GM12864 (cell line): Measurements from ENCODE around the gene MTCH1.

Source experiments
- DNase-seq: peaks from one replicate; pipeline ENCODE4 v3.0.0-alpha.2; 2011; ENCODE audit warnings: low read depth
- H3K4me3 ChIP-seq: 2 replicates; pipeline ENCODE4 v1.5.1; 2011; ENCODE audit warnings: mild to moderate bottlenecking, low read depth, low read length, control low read depth
- TF ChIP-seq, protein P1 (sequence below): IDR thresholded peaks from 2 replicates; pipeline ENCODE4 v1.5.1; 2011; ENCODE audit warnings: low read depth, mild to moderate bottlenecking, moderate library complexity, low read length, control low read depth, inconsistent platforms; ENCODE audit errors: missing control alignments

The MTCH1 gene

DNA sequence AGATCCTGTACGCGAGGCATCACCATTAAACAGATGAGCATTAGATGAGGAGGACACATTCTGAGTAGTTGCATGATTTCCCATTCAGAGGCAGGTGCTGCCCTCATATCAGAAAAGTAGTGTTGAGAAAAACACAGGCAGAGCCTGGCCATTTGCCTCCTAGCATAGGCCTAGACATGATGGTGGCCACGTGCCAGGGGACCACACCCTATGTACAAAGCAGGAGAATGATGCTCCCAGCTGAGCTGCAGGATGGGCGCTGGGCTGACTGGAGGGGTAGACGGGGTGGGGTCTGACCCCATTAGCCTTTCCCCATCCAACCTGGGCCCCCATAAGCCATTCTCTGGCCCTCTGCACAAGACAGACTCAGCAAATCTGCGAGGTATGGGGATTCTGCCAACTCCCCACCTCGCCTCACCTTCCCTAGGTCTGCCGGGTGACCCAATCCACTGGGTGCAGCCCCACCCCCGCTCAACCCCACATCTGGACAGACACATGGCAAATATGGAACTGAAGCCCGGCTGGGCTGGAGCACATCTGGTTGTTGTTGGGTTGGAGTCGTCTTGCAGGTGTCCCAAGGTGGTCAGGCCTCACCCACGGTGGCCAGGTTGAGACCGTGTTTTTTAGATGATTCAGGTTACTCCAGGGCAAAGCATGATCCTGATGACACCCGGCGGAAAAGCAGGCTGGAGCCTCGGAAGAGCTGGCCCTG lies 17.6 kb downstream of the MTCH1 start:
- no peak for DNase-seq
- TF ChIP-seq, protein P1, sequence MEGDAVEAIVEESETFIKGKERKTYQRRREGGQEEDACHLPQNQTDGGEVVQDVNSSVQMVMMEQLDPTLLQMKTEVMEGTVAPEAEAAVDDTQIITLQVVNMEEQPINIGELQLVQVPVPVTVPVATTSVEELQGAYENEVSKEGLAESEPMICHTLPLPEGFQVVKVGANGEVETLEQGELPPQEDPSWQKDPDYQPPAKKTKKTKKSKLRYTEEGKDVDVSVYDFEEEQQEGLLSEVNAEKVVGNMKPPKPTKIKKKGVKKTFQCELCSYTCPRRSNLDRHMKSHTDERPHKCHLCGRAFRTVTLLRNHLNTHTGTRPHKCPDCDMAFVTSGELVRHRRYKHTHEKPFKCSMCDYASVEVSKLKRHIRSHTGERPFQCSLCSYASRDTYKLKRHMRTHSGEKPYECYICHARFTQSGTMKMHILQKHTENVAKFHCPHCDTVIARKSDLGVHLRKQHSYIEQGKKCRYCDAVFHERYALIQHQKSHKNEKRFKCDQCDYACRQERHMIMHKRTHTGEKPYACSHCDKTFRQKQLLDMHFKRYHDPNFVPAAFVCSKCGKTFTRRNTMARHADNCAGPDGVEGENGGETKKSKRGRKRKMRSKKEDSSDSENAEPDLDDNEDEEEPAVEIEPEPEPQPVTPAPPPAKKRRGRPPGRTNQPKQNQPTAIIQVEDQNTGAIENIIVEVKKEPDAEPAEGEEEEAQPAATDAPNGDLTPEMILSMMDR: no peak
- no peak overlapping the region for H3K4me3 ChIP-seq

DNA sequence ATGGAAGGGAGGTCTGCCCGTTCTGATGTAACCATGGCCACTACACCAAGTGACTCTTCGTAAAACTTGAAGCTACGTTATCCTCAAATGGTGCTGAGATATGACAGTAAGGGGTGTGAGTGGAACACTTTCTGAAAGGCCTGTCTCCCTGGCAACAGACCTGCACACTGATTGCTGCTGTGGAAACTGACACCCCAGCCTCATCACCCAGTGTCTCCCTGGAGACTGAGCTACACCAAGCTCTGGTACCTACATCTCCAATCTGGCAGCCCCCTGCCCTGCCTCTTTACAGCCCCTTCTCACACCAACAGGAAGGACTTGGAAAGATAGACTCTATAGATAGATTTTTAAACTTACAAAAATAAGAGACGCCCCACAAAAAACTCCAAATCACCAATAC lies 18.2 kb downstream of the MTCH1 start:
- TF ChIP-seq, protein P1: no peak
- DNase-seq: no peak
- no peak overlapping the region for H3K4me3 ChIP-seq

DNA sequence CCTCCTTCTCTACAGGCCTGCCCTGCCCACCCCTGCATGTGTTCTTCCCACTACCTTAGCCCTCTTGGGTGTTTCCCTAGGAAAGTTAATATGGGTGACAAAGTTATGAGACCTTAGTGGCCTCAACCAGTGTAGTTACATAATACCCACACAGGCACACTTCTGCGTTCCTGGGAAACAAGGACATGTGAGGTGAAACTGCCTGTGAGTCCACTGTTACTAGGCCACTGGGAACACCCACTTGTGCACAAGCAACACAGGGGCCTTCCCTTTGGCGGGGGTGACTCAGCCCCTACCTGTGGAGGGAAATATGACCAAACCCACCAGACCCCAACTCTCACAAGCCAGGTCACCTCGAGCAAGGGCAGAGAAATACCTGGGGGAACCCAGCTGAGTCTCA lies 18.7 kb downstream of the MTCH1 start:
- H3K4me3 ChIP-seq: no peak overlapping the region
- DNase-seq: no peak
- TF ChIP-seq, protein P1: no peak

DNA sequence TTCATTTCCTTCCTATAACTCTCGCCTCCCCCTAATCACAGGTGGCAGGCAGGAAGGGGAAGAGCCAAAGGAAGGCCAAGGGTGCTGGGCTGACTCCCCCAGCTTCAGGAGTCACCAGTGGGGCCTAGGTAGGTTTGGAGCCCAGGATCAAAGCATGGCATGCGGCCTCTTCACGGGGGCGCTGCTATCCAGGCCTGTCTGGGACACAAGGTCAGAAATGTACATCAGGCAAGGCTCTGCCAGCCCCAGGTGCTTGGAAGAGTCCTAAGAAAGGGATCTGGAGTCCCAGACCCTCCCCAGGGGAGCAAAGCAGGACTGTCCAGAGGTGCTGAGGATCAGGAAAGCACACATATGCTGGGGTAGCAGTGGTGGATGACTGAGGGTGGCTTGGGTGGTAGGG lies 21.1 kb downstream of the MTCH1 start:
- TF ChIP-seq, protein P1: no peak
- no peak for DNase-seq
- H3K4me3 ChIP-seq: no peak overlapping the region

DNA sequence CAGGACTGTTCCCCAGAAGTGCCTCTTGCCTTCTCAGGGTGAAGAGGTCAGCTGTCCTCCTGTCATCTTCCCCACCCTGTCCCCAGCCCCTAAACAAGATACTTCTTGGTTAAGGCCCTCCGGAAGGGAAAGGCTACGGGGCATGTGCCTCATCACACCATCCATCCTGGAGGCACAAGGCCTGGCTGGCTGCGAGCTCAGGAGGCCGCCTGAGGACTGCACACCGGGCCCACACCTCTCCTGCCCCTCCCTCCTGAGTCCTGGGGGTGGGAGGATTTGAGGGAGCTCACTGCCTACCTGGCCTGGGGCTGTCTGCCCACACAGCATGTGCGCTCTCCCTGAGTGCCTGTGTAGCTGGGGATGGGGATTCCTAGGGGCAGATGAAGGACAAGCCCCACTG lies 21.6 kb downstream of the MTCH1 start:
- no peak overlapping the region for H3K4me3 ChIP-seq
- DNase-seq: no peak
- TF ChIP-seq, protein P1: no peak

DNA sequence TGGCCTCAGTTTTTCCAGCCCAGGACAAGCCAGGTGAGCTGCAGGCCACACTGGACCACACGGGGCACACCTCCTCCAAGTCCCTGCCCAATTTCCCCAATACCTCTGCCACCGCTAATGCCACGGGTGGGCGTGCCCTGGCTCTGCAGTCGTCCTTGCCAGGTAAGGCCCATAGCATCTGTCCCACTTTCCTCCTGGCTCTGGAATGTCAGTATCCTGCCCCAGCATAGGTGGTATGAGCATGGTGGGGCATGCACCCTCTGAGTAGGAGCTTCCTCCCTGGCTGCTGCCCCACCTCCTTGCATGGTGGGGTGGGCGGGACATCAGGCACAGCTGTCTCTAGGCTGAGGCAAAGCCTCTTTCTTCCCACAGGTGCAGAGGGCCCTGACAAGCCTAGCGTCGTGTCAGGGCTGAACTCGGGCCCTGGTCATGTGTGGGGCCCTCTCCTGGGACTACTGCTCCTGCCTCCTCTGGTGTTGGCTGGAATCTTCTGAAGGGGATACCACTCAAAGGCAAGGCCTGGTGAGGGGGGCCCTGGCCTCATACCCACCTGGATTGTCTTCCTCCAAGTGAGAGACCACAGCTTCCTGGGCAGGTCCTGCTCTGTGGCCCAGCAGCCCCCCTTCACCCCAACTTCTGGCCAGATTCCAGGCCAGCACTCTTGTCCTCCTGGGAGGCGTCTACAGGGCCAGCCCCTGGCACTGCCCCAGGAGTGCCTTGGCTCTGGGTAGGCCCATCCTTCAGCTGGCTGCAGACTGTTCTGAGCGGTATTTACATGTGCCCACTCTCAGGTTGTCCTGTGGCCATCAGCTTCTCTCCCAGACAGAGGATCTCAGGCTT lies 22.3 kb downstream of the MTCH1 start:
- TF ChIP-seq, protein P1: no peak
- DNase-seq: no peak
- no peak overlapping the region for H3K4me3 ChIP-seq

DNA sequence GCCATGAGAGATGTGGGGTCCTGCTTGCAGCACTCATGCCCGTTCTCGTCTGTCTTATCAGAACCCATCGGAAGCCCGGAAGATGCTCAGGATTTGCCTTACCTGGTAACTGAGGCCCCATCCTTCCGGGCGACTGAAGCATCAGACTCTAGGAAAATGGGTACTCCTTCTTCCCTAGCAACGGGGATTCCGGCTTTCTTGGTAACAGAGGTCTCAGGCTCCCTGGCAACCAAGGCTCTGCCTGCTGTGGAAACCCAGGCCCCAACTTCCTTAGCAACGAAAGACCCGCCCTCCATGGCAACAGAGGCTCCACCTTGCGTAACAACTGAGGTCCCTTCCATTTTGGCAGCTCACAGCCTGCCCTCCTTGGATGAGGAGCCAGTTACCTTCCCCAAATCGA lies 23.1 kb downstream of the MTCH1 start:
- TF ChIP-seq, protein P1: no peak
- DNase-seq: peak; percentile 45
- H3K4me3 ChIP-seq: no peak overlapping the region
